Stimulated activated CD8-positive, alpha-beta memory T cell treated with anti-CD3 and anti-CD28 coated beads, Interleukin-15, amount 100 ng/mL, for 1 hour (primary cell): ENCODE results near the gene SLC24A2.

Experiments used
- DNase-seq: peaks from one replicate; pipeline ENCODE4 v3.0.0-alpha.2; 2020; ENCODE audit warnings: low read depth

Gene SLC24A2

GRCh38 chr9:19757745-19758144, 31.1 kb downstream of the SLC24A2 start:
- no peak for DNase-seq

- DNase-seq = no peak
Measured at GRCh38 chr9:19754921-19755320, 33.9 kb downstream of the SLC24A2 start.

GRCh38 chr9:19748278-19749126, 40.3 kb downstream of the SLC24A2 start:
- DNase-seq = no peak

GRCh38 chr9:19746223-19746622, 42.6 kb downstream of the SLC24A2 start:
- no peak for DNase-seq

- no peak for DNase-seq
Measured at GRCh38 chr9:19741178-19741577, 47.7 kb downstream of the SLC24A2 start.
